GM12801 (cell line): ENCODE data around the gene CALHM6.

Experiments used
- CTCF ChIP-seq: IDR thresholded peaks from one replicate; pipeline ENCODE4 v1.5.1; 2011; ENCODE audit warnings: control low read depth; ENCODE audit not compliant: insufficient read length; ENCODE audit errors: extremely low read depth

Gene CALHM6

GRCh38 chr6:116476002-116476678 lies 15.0 kb downstream of the CALHM6 start:
- TF ChIP-seq CTCF, result no peak

DNA sequence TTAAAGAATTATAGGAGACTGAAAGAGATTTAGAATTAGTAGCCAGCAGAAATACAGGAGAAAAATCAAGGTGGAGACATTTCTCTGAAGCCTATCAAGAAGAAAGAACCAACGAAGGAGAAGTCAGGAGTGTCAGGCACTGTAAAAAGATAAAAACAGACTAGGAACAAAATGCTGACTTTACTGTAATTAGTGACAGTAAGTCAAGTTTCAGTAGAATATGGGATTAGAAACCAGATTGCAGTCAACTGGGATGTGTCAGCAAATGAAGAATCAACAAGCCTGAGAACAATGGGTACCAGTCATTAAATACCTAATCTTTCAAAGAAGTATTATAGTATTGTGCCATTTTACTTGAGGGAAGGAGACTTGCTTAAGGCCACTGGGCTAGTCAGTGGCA lies 21.6 kb downstream of the CALHM6 start:
- no peak for TF ChIP-seq CTCF

- TF ChIP-seq CTCF, result no peak
These were observed 22.4 kb downstream of the CALHM6 start for GRCh38 chr6:116483616-116484015.

GRCh38 chr6:116485559-116486184 lies 24.5 kb downstream of the CALHM6 start:
- no peak for TF ChIP-seq CTCF

- TF ChIP-seq CTCF, result no peak
These were observed 30.6 kb downstream of the CALHM6 start for GRCh38 chr6:116491610-116492330.

DNA sequence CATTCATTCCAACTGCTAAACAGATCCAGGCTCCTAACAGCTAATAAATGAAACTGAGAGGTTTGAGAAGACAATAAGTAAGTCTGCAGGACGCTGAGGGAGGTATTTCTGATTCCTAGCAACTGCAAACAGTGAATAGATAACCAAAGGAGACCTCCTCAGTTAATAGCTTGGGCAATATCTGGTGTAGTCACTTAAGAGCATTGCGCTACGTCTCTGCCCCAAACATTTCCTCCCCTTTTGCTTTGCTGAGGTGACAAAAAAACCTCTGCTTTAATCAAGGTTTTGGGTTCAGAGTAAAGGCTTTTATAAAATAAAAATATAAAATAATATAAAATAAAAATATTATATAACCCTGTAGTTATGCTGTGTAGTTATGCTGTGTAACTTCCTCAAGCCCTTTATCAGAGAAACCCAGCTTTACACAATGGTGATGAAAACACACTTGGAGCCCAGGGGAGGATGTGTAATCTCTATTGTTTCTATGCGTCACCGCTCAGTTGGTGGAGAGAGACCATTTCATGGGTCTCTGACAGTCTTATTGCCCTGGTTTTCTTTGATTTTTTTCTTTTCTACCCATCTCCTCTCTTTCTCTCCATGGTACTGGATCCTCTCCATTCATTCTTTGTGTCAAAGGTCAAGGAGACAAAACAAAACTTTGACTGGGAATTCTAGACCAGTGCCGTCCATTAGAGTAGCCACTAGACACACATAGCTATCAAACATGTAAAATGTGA lies 31.3 kb downstream of the CALHM6 start:
- TF ChIP-seq CTCF, result no peak

- no peak for TF ChIP-seq CTCF
These were observed 36.0 kb downstream of the CALHM6 start for GRCh38 chr6:116497113-116497676.
